ENCODE results near the gene CHST2. TPM values are rescaled to one million over a fixed set of nuclear protein-coding genes. Genes with fewer than 3 reads are reported as not detected.

Gene CHST2
- total and polyA plus RNA-seq, 2 donors (not counting 3 experiments of a cell fraction or from before 2014, with no cell fraction given) = 4.3 to 6.5 TPM

- Histone ChIP-seq H3K79me2 (ENCODE audit: control insufficient read depth, insufficient read depth, low read length) (no peaks in the 10 kb centered on the region), H3K36me3 (ENCODE audit: control insufficient read depth in 2 of 2, extremely low read depth in 1 of 2, insufficient read depth in 2 of 2, low read length in 2 of 2) (no peaks in the 10 kb centered on the region), H4K20me1 (replicated peaks; ENCODE audit: control insufficient read depth, extremely low read depth, insufficient read depth, low read length) (no peaks in the 10 kb centered on the region), H3K4me2 (ENCODE audit: insufficient read depth, low read length) (no peak overlapping the region), H2AFZ (ENCODE audit: low read depth, low read length) (no peak overlapping the region), H3K4me1 (ENCODE audit: control insufficient read depth, extremely low read depth, insufficient read depth, low read length) (peaks cover 27% of the 10 kb centered on the region), H3K27ac (ENCODE audit: insufficient read depth, low read depth, low read length) (no peak overlapping the region), H3K4me3 (replicated peaks in 1 of 3; ENCODE audit: insufficient read depth in 1 of 3, low read depth in 1 of 3, low read length in 3 of 3) (no peak overlapping the region), H3K9me3 (replicated peaks; ENCODE audit: control insufficient read depth, insufficient read depth, low read length) (no peaks in the 10 kb centered on the region), H3K9ac (replicated peaks; ENCODE audit: extremely low read depth, insufficient read depth, low read length) (no peak overlapping the region), H3K27me3 (ENCODE audit: control insufficient read depth in 2 of 2, insufficient read depth in 2 of 2, low read length in 2 of 2) (no peaks in the 10 kb centered on the region), H3K9me1 (replicated peaks; ENCODE audit: control insufficient read depth, extremely low read depth, insufficient read depth, low read length) (no peaks in the 10 kb centered on the region)
- no TSS peak for BruUV-seq (replicated peaks)
- no peak for DNase-seq (ENCODE audit: low read depth, low spot score)
- CTCF ChIA-PET = no interaction called here
- FAIRE-seq = no peak
- intact Hi-C loops (cut with micrococcal nuclease) = no loop called here
- dilution Hi-C loops (cut with MboI; ENCODE audit: extremely low pct_ligation_motif_present, low sequenced_read_pairs) = no loop called here
- POLR2A ChIA-PET = no interaction called here
- TF ChIP-seq, protein P1, sequence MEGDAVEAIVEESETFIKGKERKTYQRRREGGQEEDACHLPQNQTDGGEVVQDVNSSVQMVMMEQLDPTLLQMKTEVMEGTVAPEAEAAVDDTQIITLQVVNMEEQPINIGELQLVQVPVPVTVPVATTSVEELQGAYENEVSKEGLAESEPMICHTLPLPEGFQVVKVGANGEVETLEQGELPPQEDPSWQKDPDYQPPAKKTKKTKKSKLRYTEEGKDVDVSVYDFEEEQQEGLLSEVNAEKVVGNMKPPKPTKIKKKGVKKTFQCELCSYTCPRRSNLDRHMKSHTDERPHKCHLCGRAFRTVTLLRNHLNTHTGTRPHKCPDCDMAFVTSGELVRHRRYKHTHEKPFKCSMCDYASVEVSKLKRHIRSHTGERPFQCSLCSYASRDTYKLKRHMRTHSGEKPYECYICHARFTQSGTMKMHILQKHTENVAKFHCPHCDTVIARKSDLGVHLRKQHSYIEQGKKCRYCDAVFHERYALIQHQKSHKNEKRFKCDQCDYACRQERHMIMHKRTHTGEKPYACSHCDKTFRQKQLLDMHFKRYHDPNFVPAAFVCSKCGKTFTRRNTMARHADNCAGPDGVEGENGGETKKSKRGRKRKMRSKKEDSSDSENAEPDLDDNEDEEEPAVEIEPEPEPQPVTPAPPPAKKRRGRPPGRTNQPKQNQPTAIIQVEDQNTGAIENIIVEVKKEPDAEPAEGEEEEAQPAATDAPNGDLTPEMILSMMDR (IDR thresholded peaks at IDR 0.05; ENCODE audit: extremely low read depth in 1 of 2, insufficient read depth in 1 of 2, low read depth in 1 of 2, low read length in 2 of 2) = no peak
- no peak for TF ChIP-seq MYC (IDR thresholded peaks at IDR 0.05; ENCODE audit: low read depth, low read length)
- no peak for TF ChIP-seq EZH2 (IDR thresholded peaks at IDR 0.05; ENCODE audit: borderline replicate concordance, low read depth, low read length, severe bottlenecking)
- TF ChIP-seq GATA2 (IDR thresholded peaks at IDR 0.05; ENCODE audit: insufficient read depth, insufficient read length, low read depth, low read length) = no peak
- TF ChIP-seq JUN (IDR thresholded peaks at IDR 0.05; ENCODE audit: borderline replicate concordance, insufficient read depth, insufficient read length, low read depth) = no peak
- TF ChIP-seq POLR2A (IDR thresholded peaks at IDR 0.05; ENCODE audit: low read depth, low read length) = no peak
- no peak for TF ChIP-seq FOS (IDR thresholded peaks at IDR 0.05; ENCODE audit: borderline replicate concordance, insufficient read depth, low read length)
- TF ChIP-seq, protein P2, sequence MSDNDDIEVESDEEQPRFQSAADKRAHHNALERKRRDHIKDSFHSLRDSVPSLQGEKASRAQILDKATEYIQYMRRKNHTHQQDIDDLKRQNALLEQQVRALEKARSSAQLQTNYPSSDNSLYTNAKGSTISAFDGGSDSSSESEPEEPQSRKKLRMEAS (IDR thresholded peaks at IDR 0.05; ENCODE audit: insufficient read depth, insufficient read length) = no peak
- TF ChIP-seq POLR2AphosphoS5 (IDR thresholded peaks at IDR 0.05; ENCODE audit: insufficient read depth, low read depth, low read length) = no peak
These were observed 18.0 kb downstream of the CHST2 start for GRCh38 chr3:143137435-143138036.

Measured in endothelial cell of umbilical vein (primary cell).